Activated B cell treated with CpG ODN at 0.5 μM for 24 hours (primary cell): ENCODE measurements around the gene KCNMA1. TPM values are rescaled to one million over a fixed set of nuclear protein-coding genes. Genes with fewer than 3 reads are reported as not detected.
A peak's percentile ranks its signal among the peaks of the same experiment; 100 is the strongest.

Source experiments
- ATAC-seq: fragments of 200-7000 bp; cut with Tn5 transposase; one replicate; pipeline ENCODE4 v1.10.0; 2021; ENCODE audit warnings: low read depth, mild to moderate bottlenecking, moderate library complexity
- CTCF ChIA-PET: fragments of 350-600 bp; sonication (Branson Sonifier 250); formaldehyde crosslinking; loops from one replicate; lab custom pipeline; 2021; ENCODE audit warnings: antibody characterized with exemption; lab: Charles Lee
- POLR2A ChIA-PET: fragments of 350-600 bp; sonication (Branson Sonifier 250); formaldehyde crosslinking; loops from one replicate; lab custom pipeline; 2021; ENCODE audit warnings: antibody characterized with exemption; lab: Charles Lee
- DNase-seq: peaks from one replicate; pipeline ENCODE4 v3.0.0; 2022
- H3K27ac Mint-ChIP-seq: one replicate; pipeline ENCODE4 v1.8.0; 2020; ENCODE audit warnings: mixed read lengths
- H3K27me3 Mint-ChIP-seq: one replicate; pipeline ENCODE4 v1.8.0; 2021; ENCODE audit warnings: mixed read lengths
- H3K36me3 Mint-ChIP-seq: one replicate; pipeline ENCODE4 v1.8.0; 2021; ENCODE audit warnings: low read depth, mixed read lengths
- H3K4me1 Mint-ChIP-seq: one replicate; pipeline ENCODE4 v1.8.0; 2021; ENCODE audit warnings: mixed read lengths
- H3K4me3 Mint-ChIP-seq: one replicate; pipeline ENCODE4 v1.8.0; 2020; ENCODE audit warnings: mild to moderate bottlenecking, mixed read lengths
- H3K9me3 Mint-ChIP-seq: one replicate; pipeline ENCODE4 v1.8.0; 2020; ENCODE audit warnings: mixed read lengths
- intact Hi-C: fragments of 100-400 bp; cut with micrococcal nuclease; formaldehyde crosslinking; loops from one replicate; pipeline ENCODE4 v1.15.1; 2024
- total RNA-seq: library from RNA; stranded (reverse); gene quantifications from 2 replicates; pipeline ENCODE4 v1.2.3, GENCODE V29; 2022
- TF ChIP-seq, protein P1 (sequence below): fragments of 200-600 bp; IDR thresholded peaks from one replicate; pipeline ENCODE4 v1.8.0; 2022; ENCODE audit warnings: antibody characterized with exemption, mild to moderate bottlenecking

KCNMA1 gene
- total RNA-seq, 1 donor from 2014 or later = 3.7 TPM

DNA sequence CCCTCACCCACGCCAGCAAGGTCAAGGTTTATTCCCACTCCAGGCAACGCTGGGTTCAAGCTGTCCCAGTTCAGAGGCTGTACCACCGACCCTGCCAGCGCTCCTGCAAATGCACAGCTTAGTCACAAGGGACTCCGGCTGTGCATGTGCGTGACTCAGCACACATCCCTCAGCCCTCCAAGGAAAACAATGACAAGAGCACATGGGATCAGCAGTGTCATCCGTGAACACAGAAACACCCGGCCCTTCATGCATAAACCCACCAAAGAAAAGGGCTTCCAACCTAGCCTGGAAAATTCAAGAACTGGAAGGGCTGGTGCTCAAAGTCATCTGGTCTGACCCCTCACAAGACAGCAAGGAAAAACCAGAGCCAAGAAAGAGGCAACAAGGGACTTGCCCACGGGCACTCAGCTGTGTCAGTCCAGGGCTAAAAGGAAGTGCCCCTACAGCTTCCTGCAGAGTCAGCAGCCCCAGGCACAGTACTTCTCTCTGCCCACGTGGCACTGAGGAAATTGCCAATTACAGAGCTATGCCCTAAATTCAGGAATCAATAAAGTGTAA, 106.1 kb downstream of the KCNMA1 start:
- ATAC-seq (no peak), DNase-seq (no peak)
- H3K27ac Mint-ChIP-seq = no peak overlapping the region
- no peaks in the 10 kb centered on the region for H3K9me3 Mint-ChIP-seq
- TF ChIP-seq, protein P1, sequence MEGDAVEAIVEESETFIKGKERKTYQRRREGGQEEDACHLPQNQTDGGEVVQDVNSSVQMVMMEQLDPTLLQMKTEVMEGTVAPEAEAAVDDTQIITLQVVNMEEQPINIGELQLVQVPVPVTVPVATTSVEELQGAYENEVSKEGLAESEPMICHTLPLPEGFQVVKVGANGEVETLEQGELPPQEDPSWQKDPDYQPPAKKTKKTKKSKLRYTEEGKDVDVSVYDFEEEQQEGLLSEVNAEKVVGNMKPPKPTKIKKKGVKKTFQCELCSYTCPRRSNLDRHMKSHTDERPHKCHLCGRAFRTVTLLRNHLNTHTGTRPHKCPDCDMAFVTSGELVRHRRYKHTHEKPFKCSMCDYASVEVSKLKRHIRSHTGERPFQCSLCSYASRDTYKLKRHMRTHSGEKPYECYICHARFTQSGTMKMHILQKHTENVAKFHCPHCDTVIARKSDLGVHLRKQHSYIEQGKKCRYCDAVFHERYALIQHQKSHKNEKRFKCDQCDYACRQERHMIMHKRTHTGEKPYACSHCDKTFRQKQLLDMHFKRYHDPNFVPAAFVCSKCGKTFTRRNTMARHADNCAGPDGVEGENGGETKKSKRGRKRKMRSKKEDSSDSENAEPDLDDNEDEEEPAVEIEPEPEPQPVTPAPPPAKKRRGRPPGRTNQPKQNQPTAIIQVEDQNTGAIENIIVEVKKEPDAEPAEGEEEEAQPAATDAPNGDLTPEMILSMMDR = no peak
- ChIA-PET POLR2A (no interaction called here), CTCF (no interaction called here)
- H3K27me3 Mint-ChIP-seq = no peaks in the 10 kb centered on the region
- peak overlapping the region; percentile 17 for H3K4me3 Mint-ChIP-seq
- intact Hi-C loops = no loop called here
- no peaks in the 10 kb centered on the region for H3K36me3 Mint-ChIP-seq
- H3K4me1 Mint-ChIP-seq = peaks cover 15% of the 10 kb centered on the region

DNA sequence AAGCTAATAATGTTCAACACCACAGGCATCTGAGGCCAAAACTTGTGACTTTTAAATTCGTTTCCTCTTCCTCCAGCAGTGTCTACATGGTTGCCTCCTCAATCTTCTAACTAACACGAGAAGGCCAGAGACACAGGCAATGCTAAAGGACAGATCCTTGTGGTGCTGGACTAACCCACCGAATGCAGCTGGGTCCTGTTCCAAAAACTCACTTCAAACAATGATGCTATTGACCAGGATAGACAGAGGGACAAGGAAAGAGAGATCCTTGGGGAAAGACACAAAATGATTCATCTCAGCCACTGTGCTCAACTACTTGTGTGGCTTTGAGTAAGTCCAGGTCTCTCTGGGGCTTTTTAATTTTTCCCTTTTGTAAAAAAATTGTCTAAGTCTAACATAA, 107.6 kb downstream of the KCNMA1 start:
- POLR2A ChIA-PET = no interaction called here
- CTCF ChIA-PET = no interaction called here
- H3K36me3 Mint-ChIP-seq = no peaks in the 10 kb centered on the region
- DNase-seq = no peak
- H3K9me3 Mint-ChIP-seq = no peaks in the 10 kb centered on the region
- no peak for ATAC-seq
- H3K4me3 Mint-ChIP-seq = no peak overlapping the region
- H3K4me1 Mint-ChIP-seq = peaks cover 15% of the 10 kb centered on the region
- no peak overlapping the region for H3K27ac Mint-ChIP-seq
- H3K27me3 Mint-ChIP-seq = no peaks in the 10 kb centered on the region
- TF ChIP-seq, protein P1 = no peak
- intact Hi-C loops = no loop called here

DNA sequence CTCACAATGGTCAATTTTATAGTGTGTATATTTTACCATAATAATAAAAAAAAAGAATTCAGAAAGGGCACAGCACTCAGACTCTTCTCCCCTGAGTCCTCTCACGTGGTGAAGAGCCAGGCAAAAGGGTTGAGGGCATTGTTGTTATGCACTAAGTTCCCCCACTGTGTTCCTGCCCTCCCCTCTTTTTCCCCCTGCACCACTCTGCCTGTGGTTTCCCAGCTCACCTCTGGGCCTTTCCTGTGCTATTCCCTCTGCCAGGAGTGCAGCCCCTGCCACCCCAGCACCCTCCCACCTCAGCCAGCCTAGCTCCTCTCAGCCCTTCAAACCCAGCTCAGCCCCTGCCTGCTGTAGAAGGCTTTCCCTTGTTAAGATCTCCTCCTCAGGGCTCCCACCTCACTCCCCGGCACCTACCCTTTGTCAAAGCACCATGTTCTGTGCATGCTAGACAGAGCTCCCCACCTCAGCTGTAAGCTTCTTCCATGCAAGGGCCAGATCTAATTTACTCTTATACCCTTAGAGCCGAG, 108.5 kb downstream of the KCNMA1 start:
- ChIA-PET POLR2A (no interaction called here), CTCF (no interaction called here)
- DNase-seq = no peak
- Mint-ChIP-seq H3K4me3 (no peak overlapping the region), H3K27ac (no peak overlapping the region), H3K9me3 (no peaks in the 10 kb centered on the region), H3K4me1 (peaks cover 15% of the 10 kb centered on the region), H3K27me3 (no peaks in the 10 kb centered on the region), H3K36me3 (no peaks in the 10 kb centered on the region)
- TF ChIP-seq, protein P1 = no peak
- no peak for ATAC-seq
- intact Hi-C loops = no loop called here

DNA sequence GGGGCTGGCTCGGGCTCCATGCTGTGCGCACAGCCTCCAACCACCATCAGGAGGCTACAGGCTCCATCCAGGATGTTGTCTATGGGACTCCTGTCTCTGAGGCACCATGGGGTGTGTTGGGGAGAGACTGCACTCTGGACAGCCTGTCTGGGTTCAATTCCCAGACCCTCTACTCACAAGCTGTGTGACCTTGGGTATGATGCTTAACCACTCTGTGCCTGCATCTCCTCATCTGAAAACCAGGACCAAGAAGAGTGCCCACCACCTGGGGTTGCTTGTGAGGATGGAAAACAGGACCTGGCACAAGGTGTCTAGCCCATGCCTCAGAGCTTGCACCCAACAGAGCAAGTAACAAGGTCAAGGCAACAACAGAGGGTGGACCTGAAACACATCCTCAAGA, 109.8 kb downstream of the KCNMA1 start:
- ChIA-PET POLR2A (no interaction called here), CTCF (no interaction called here)
- no peaks in the 10 kb centered on the region for H3K27me3 Mint-ChIP-seq
- no peaks in the 10 kb centered on the region for H3K36me3 Mint-ChIP-seq
- intact Hi-C loops = no loop called here
- no peak overlapping the region for H3K27ac Mint-ChIP-seq
- H3K4me1 Mint-ChIP-seq = peaks cover 15% of the 10 kb centered on the region
- H3K4me3 Mint-ChIP-seq = no peak overlapping the region
- TF ChIP-seq, protein P1 = no peak
- no peaks in the 10 kb centered on the region for H3K9me3 Mint-ChIP-seq
- ATAC-seq (no peak), DNase-seq (no peak)

DNA sequence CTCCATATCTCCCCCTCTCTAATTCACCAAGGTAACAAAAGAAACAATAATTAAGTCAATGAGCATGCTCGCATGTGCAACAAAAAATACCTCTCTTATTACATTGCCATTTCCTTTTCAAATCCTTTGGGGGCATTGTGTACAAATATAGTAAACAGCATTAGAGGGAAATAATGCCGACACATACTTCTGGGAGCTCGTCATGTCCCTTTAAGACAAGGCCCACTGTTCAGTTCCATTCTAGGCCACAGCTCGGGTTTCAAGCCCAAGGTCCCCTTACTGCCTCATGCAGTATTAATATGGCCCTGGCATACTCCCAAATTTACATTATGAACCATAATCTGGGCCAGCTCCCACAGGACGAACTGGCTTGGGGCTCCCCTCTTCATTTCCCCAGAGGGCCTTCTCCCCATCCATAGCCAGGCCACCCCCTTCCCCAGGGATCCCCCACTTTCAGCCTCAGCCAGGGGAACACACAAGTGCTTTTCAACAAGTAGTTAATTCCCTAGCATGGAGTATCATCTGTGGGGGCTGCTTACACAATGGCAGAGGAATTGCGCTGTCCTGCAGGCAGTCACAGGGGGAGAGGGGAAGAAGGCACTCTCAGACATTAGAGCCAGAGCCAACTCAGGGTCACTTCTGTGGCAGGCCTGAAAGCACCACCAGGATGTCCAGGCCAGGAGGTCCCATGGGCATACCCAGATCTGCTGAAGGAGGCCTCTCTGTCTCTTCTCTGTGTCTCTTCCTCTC, 110.6 kb downstream of the KCNMA1 start:
- H3K4me3 Mint-ChIP-seq = no peak overlapping the region
- no peak for ATAC-seq
- no peak overlapping the region for H3K27ac Mint-ChIP-seq
- DNase-seq = no peak
- no peaks in the 10 kb centered on the region for H3K9me3 Mint-ChIP-seq
- TF ChIP-seq, protein P1 = no peak
- intact Hi-C loops = no loop called here
- peaks cover 2% of the 10 kb centered on the region for H3K27me3 Mint-ChIP-seq
- H3K36me3 Mint-ChIP-seq = no peaks in the 10 kb centered on the region
- CTCF ChIA-PET = no interaction called here
- H3K4me1 Mint-ChIP-seq = peaks cover 15% of the 10 kb centered on the region
- POLR2A ChIA-PET = no interaction called here
